ENCODE data around the gene MOB3B. TPM values are rescaled to one million over a fixed set of nuclear protein-coding genes. Genes with fewer than 3 reads are reported as not detected.

The MOB3B gene
- total and polyA plus RNA-seq, 10 of the 15 experiments (the other 5 are each of a cell fraction or from before 2014, with no cell fraction given), result 0.44 to 2.7 (median 0.91) TPM

GRCh38 chr9:27413511-27414219, 115.9 kb downstream of the MOB3B start:
- Histone ChIP-seq H3K36me3 (ENCODE audit: control insufficient read depth in 2 of 2, insufficient read depth in 2 of 2, low read length in 1 of 2) (no peaks in the 10 kb centered on the region), H3K79me2 (ENCODE audit: control insufficient read depth, insufficient read depth, low read length) (no peaks in the 10 kb centered on the region), H3K9me3 (replicated peaks; ENCODE audit: control insufficient read depth, insufficient read depth, low read length) (no peaks in the 10 kb centered on the region), H3K27me3 (replicated peaks in 1 of 2; ENCODE audit: control insufficient read depth in 2 of 2, insufficient read depth in 2 of 2, low read length in 1 of 2) (no peaks in the 10 kb centered on the region), H4K20me1 (ENCODE audit: control insufficient read depth, insufficient read depth) (no peaks in the 10 kb centered on the region), H3K4me1 (ENCODE audit: control insufficient read depth, insufficient read depth, low read length) (no peaks in the 10 kb centered on the region), H2AFZ (ENCODE audit: control insufficient read depth, low read depth, low read length) (no peak overlapping the region), H3K4me2 (ENCODE audit: control insufficient read depth, insufficient read depth) (no peak overlapping the region), H3K9ac (ENCODE audit: control insufficient read depth, insufficient read depth, low read length) (no peak overlapping the region), H3K27ac (ENCODE audit: control insufficient read depth, insufficient read depth) (no peak overlapping the region), H3K4me3 (no peak overlapping the region)
- SMC1A ChIA-PET (ENCODE audit: uncharacterized antibody, unreplicated experiment), result interaction anchor here (0.7 to 2.6 kb wide), 4 partner anchors 10 to 46 kb away, joined by 3 to 9 read pairs (median 3); no protein-coding TSS in a partner anchor
- in situ Hi-C loops (cut with MboI) (no loop called here), intact Hi-C loops (cut with micrococcal nuclease; ENCODE audit: unreplicated experiment) (no loop called here)
- RAD21 ChIA-PET (ENCODE audit: unreplicated experiment), result interaction anchor here (1.0 kb wide), 1 partner anchor 36 kb away, joined by 3 read pairs; no protein-coding TSS in a partner anchor
- FAIRE-seq, result no peak
- POLR2A ChIA-PET, result interaction anchor here (0.6 kb wide), 1 partner anchor 14 kb away, joined by 3 read pairs; no protein-coding TSS in a partner anchor
- CTCF ChIA-PET, result interaction anchor here (0.8 to 1.1 kb wide), 2 partner anchors 48 to 117 kb away, joined by 3 read pairs; no protein-coding TSS in a partner anchor
- no TSS peak for BruUV-seq (replicated peaks)
- DNase-seq (ENCODE audit: low read depth, low spot score), result no peak
- no peak for ATAC-seq
- 72% methylated on average over 6 of the region's 6 CpGs for WGBS (ENCODE audit: insufficient coverage, insufficient replicate concordance, low lambda C conversion rate, missing lambda C conversion rate)
- no peak for TF ChIP-seq EZH2 (IDR thresholded peaks at IDR 0.05; ENCODE audit: borderline replicate concordance, control insufficient read depth, low read depth, low read length)
- no peak for TF ChIP-seq LARP7 (IDR thresholded peaks at IDR 0.05)
- TF ChIP-seq ZNF217 (IDR thresholded peaks at IDR 0.05), result no peak
- no peak for TF ChIP-seq POLR2AphosphoS2 (IDR thresholded peaks at IDR 0.05; ENCODE audit: low read depth, low read length)
- no peak for TF ChIP-seq NFYB (IDR thresholded peaks at IDR 0.05; ENCODE audit: insufficient read depth, low read depth, low read length)
- no peak for TF ChIP-seq TAF1 (IDR thresholded peaks at IDR 0.05; ENCODE audit: borderline replicate concordance, low read depth, low read length)
- no peak for TF ChIP-seq CBX5 (IDR thresholded peaks at IDR 0.05; ENCODE audit: low read depth)
- no peak for TF ChIP-seq EP300 (IDR thresholded peaks at IDR 0.05; ENCODE audit: borderline replicate concordance in 1 of 2, control insufficient read depth in 1 of 2, low read depth in 2 of 2, low read length in 2 of 2)
- no peak for TF ChIP-seq IRF5 (IDR thresholded peaks at IDR 0.05; ENCODE audit: borderline replicate concordance)
- TF ChIP-seq TARDBP (IDR thresholded peaks at IDR 0.05; ENCODE audit: borderline replicate concordance), result no peak
- TF ChIP-seq MYC (IDR thresholded peaks at IDR 0.05; ENCODE audit: insufficient read depth, insufficient read length, insufficient replicate concordance, low read length, severe bottlenecking), result no peak
- TF ChIP-seq MYB (IDR thresholded peaks at IDR 0.05; ENCODE audit: borderline replicate concordance, low read depth, low read length), result no peak
- no peak for TF ChIP-seq ZBTB11 (CRISPR knock-in tag; IDR thresholded peaks at IDR 0.05)
- no peak for TF ChIP-seq STAT1 (conservative IDR thresholded peaks at IDR 0.05)
- no peak for TF ChIP-seq BRCA1 (IDR thresholded peaks at IDR 0.05; ENCODE audit: low read depth, low read length)
- TF ChIP-seq RAD51 (IDR thresholded peaks at IDR 0.05), result no peak

Measured in GM12878 (cell line).